GM21390 (cell line): ENCODE measurements around the gene LKAAEAR1.

Experiments used
- ATAC-seq: cut with Tn5 transposase; IDR thresholded peaks from one replicate; pipeline ENCODE4 v1.9.1; 2021; ENCODE audit not compliant: unreplicated experiment

The LKAAEAR1 gene

DNA sequence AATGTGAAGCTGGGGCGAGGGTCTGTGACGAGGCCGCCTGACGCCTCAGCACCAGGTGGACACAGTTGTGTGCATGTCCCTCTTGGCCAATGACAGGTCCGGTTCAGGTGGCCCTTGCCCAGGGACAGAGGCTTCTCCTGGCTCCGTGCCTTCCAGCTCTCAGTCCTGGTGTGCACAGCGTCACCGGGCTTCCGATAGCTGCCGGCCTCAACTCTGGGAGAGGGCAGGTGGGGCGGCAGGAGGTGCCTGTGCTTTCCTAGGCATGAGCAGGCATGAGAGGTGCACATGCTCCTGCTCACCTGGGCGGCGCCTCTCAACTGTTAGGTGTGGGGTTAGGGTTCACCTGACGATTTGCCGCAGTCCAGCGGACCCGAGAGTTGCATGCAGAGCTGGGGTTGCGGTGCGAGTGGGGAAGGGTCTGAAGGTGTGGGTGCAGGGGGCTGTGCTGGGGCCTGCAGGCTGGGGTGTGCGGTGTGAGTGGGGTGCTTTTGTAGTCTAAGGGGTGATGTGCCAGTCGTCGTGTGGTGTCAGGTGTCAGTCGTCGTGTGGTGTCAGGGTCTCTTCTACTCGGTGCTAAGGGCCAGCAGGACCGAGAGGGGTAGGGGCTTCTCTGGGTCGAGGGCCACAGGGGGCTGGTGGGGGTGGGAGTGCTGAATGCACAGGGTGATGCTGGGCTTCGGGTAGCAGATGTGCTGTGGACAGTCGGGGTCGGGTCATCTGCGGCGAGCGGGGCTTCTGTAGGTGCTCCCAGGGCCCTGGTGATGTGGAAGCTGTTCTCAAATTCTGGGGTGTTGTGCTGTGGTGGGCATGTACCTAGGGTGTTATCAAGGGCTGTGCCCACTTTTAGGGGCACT, 31.0 kb downstream of the LKAAEAR1 start:
- no peak for ATAC-seq

GRCh38 chr20:64052326-64052722, 31.9 kb downstream of the LKAAEAR1 start:
- ATAC-seq: no peak

DNA sequence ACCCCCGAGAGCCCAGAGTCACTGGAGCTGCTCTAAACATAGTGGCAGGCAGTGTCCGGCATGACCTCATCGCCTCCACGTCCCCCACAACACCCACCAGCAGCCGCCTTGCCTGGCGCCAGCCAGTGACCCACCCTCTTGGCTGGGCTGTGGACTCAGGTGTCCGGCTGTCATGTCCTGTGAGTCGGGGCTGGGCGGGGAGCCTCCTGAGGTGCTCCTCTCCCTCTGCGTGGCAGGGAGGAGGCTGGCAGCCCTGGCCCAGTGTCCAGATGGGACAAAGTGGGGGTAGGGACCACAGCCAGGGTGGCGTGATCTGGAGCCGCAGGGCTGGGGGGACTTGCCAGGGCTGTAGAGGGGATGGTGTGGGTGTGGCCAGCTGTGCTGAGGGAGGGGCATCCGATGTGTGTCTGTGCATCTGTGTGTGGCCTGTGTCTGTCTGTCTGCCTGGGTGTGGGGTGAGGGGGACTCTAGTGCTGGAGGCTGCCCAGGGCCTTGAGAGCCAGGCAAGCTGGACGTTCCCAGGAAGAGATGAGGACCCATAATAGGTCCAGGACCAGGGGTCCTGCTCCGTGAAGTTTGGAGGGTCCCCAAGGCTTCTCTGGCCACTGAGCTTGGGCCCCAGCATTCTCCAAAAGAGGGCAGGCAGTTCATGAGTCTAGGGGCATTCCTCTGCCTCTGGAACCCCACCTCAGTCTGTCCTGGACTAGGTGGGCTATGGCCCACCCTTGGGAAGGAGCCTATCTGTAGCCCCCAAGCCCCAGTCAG, 32.5 kb downstream of the LKAAEAR1 start:
- ATAC-seq: no peak

GRCh38 chr20:64051033-64051452, 33.2 kb downstream of the LKAAEAR1 start:
- ATAC-seq: no peak

DNA sequence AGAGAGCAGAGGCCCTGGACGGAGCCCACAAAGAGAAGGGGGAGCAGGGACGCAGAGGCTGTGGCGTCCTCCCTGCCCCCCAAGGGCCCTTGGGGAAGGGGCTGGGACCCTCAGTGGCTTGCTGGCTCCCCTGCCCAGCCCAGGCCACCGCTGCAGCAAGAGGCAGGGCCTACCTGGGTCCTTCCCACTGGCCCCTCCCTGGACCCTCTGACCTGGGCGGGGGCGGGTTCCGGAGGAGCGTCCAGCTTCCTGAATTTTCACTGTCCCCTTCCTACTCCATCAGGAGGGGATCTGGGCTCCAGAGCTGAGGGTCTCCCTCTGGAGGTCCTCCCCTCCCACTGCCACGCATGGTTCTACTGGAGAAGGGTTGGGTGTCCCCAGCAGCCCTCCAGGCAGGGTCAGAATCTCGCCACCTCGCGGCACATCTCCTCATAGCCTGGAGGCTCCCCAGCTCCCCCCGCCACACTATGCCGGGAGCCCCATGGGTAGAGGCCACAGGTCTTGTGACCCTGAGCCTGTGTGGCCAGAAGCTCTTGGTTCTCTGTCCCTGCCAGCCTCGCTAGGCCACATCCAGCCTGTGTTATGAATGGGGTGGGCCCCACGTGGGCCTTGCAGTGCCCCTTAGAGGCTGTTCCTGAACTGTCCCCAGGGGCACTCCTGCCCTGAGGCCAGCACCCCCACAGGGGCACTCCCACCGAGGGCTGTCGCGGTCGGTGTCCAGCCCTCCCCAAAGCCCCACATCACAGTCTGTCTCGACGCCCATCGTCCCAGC, 33.8 kb downstream of the LKAAEAR1 start:
- no peak for ATAC-seq

DNA sequence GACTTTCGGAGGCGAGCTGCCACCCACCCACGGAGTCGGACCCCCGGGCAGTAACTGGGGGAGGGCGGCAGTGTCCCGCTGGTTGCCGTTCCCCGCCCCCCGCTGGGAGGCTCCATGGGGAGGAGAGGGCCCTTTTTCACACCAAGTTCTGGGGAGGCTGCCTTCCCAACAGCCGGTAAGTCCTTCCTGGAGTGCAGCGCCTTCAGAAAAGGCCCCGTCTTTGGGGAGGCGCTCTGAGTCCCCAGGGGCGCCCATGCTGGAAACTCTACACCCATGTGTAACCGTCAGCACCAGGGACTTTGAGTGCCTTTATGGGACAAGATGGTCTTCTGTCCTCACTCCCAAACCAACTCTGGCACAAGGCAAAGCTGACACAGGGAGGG, 34.3 kb downstream of the LKAAEAR1 start:
- ATAC-seq: no peak

GRCh38 chr20:64049060-64049877, 34.9 kb downstream of the LKAAEAR1 start, which contains the start of gene SOX18:
Gene SOX18 (minus strand): TSS chr20:64049639. CDS start chr20:64049516, 123 bp downstream.
- ATAC-seq: no peak

GRCh38 chr20:64048402-64049044, 35.7 kb downstream of the LKAAEAR1 start:
- ATAC-seq: no peak

- no peak for ATAC-seq
Observed at GRCh38 chr20:64047968-64048401, 36.2 kb downstream of the LKAAEAR1 start.

GRCh38 chr20:64047046-64047389, 37.2 kb downstream of the LKAAEAR1 start:
- ATAC-seq: no peak

- no peak for ATAC-seq
Observed at GRCh38 chr20:64045346-64046011, 38.7 kb downstream of the LKAAEAR1 start.

- no peak for ATAC-seq
Observed at GRCh38 chr20:64044484-64045247, 39.5 kb downstream of the LKAAEAR1 start.

- ATAC-seq: no peak
Observed at GRCh38 chr20:64043768-64044167, 40.4 kb downstream of the LKAAEAR1 start.

GRCh38 chr20:64042054-64042781, 42.0 kb downstream of the LKAAEAR1 start:
- ATAC-seq: no peak

DNA sequence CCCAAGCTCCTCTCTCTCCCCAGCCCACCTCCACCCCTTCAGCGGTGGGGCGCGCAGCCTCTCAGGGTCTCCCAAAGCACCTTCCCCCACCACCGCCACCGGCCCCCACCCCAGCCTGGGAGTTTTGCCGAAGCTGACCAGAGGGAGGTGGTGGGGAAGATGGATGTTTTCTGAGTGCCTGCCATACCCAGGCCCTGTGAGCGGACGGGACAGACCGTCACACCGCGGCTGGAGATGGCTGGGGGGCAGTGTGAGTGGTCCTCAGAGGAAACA, 42.5 kb downstream of the LKAAEAR1 start:
- ATAC-seq: no peak

GRCh38 chr20:64041040-64041780, 43.0 kb downstream of the LKAAEAR1 start:
- no peak for ATAC-seq

DNA sequence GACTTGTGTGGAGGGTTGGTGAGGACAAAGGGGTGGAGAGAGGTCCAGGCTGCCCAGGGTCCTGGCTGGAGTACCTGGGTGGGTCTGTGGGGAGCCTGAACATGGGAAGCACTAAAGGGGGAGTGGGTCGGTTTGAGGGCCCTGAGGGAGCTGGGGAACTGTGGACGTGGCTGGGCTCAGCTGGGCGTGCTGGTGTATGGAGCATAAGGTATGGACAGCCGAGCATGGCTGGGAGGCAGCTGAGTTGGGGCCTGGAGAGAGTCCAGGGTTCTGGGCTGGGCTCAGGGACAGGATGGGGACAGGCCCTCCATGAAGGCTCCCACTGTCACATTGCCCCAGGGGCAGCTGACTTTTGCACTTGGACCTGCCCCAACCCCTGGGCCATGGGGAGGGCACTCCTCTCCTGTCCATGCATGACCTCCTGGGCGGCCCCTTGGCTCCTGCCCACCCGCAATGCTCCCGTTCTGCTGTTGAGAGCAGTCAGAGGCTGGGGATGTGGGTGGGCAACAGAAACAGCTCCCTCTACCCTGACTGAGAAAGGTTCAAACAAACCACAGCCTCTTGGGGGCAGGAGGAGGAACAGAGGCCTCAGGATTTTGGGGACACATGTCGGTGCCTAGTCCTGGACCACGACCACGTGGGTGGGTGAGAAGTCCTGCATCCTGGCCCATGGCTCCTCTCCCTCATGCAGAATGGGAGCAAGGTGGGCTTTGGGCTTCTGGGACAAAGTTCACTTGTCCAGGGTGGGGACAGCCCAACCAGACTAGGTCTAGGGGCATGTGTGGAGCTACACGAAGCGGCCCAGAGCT, 43.8 kb downstream of the LKAAEAR1 start:
- no peak for ATAC-seq
